Colonic mucosa (tissue), 4 donors: ENCODE results near the gene FGGY. TPM values are rescaled to one million over a fixed set of nuclear protein-coding genes. Genes with fewer than 3 reads are reported as not detected.

ENCODE experiments used
- DNase-seq: peaks from one replicate; pipeline ENCODE4 v3.0.0-alpha.2; 2020
- H3K27ac ChIP-seq: fragments of 200-600 bp; one replicate; pipeline ENCODE4 v1.8.0; 2021
- H3K27me3 ChIP-seq: fragments of 200-600 bp; one replicate; pipeline ENCODE4 v1.8.0; 2021
- H3K36me3 ChIP-seq: fragments of 200-600 bp; one replicate; pipeline ENCODE4 v1.8.0; 2021
- H3K4me1 ChIP-seq: fragments of 200-600 bp; one replicate; pipeline ENCODE4 v1.8.0; 2021; ENCODE audit warnings: mild to moderate bottlenecking
- H3K4me3 ChIP-seq: fragments of 200-600 bp; one replicate; pipeline ENCODE4 v1.8.0; 2021
- H3K9ac ChIP-seq, 2 donors: one replicate each; pipeline ENCODE4 v1.7.0; 2013; ENCODE audit warnings: control low read depth in 2 of 2, low read depth in 2 of 2, low read length in 2 of 2
- H3K9me3 ChIP-seq: fragments of 200-600 bp; one replicate; pipeline ENCODE4 v1.8.0; 2021
- intact Hi-C: fragments of 100-400 bp; cut with DNase I; formaldehyde crosslinking; loops from one replicate; pipeline ENCODE4 v1.14.1; 2022
- total RNA-seq, 2 donors: library from RNA; stranded (reverse); fragmentation: NEBNext Ultra II Directional in 1 of 2; extraction: Animal tissue kit (Norgen Biotek cat#: 25700) in 1 of 2; gene quantifications; one replicate each; pipeline ENCODE4 v1.2.1, GENCODE V29; 2021
- TF ChIP-seq, protein P1 (sequence below): fragments of 200-600 bp; IDR thresholded peaks from one replicate; pipeline ENCODE4 v1.8.0; 2022; ENCODE audit warnings: antibody characterized with exemption, mild to moderate bottlenecking
- donor health status: healthy.
- donor health status: DM: no; HTN: no; CAD: no.
- donor health status: DM: no; HTN: no; CAD: no.

Gene FGGY
- total RNA-seq, 2 donors from 2014 or later = 12.5 to 19.5 TPM

DNA sequence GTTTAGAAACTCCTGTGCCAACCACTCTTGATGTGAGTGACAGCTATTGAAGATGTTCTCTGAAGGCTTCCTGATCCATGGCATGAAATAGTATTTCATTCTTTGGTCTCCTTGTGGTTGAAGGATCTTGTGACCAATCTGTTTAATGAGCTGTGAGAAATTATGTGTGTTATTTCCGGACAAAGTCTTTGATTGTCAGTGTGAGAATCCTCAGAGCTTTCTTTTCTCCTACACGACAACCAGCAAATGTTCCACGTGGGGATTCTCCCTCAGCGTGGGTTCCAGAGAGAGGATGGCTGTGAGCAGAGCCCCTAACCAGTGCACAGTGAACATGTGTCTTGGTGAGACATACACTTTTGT is 472.8 kb downstream of the FGGY start:
- no peaks in the 10 kb centered on the region for H3K27me3 ChIP-seq
- TF ChIP-seq, protein P1, sequence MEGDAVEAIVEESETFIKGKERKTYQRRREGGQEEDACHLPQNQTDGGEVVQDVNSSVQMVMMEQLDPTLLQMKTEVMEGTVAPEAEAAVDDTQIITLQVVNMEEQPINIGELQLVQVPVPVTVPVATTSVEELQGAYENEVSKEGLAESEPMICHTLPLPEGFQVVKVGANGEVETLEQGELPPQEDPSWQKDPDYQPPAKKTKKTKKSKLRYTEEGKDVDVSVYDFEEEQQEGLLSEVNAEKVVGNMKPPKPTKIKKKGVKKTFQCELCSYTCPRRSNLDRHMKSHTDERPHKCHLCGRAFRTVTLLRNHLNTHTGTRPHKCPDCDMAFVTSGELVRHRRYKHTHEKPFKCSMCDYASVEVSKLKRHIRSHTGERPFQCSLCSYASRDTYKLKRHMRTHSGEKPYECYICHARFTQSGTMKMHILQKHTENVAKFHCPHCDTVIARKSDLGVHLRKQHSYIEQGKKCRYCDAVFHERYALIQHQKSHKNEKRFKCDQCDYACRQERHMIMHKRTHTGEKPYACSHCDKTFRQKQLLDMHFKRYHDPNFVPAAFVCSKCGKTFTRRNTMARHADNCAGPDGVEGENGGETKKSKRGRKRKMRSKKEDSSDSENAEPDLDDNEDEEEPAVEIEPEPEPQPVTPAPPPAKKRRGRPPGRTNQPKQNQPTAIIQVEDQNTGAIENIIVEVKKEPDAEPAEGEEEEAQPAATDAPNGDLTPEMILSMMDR = no peak
- no peak overlapping the region for H3K4me3 ChIP-seq
- H3K36me3 ChIP-seq = no peaks in the 10 kb centered on the region
- no peaks in the 10 kb centered on the region for H3K9me3 ChIP-seq
- DNase-seq = no peak
- H3K9ac ChIP-seq = no peak overlapping the region
- no peaks in the 10 kb centered on the region for H3K4me1 ChIP-seq
- intact Hi-C loops = no loop called here
- H3K27ac ChIP-seq = no peak overlapping the region

DNA sequence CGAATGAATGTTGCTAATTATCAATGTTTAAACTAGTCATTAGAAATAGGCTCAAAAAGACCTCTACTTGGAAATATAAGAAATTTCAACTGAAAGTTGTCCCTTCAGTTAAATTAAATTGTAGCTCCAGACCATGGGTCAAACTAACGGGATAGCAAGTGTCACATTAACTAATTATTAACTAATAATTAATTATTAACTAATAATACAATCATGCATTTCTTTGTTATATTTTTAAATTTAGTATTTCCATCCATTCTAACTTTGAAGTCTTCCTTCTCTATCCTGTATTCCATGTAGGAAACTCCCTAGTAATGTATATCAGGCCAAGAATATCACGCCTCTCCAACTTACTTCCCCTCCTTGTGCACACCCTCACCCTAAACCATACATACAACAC is 474.5 kb downstream of the FGGY start:
- H3K4me3 ChIP-seq = no peak overlapping the region
- intact Hi-C loops = no loop called here
- no peak overlapping the region for H3K27ac ChIP-seq
- no peaks in the 10 kb centered on the region for H3K4me1 ChIP-seq
- no peaks in the 10 kb centered on the region for H3K27me3 ChIP-seq
- no peak for DNase-seq
- TF ChIP-seq, protein P1 = no peak
- H3K9ac ChIP-seq = no peak overlapping the region
- no peaks in the 10 kb centered on the region for H3K36me3 ChIP-seq
- H3K9me3 ChIP-seq = no peaks in the 10 kb centered on the region

DNA sequence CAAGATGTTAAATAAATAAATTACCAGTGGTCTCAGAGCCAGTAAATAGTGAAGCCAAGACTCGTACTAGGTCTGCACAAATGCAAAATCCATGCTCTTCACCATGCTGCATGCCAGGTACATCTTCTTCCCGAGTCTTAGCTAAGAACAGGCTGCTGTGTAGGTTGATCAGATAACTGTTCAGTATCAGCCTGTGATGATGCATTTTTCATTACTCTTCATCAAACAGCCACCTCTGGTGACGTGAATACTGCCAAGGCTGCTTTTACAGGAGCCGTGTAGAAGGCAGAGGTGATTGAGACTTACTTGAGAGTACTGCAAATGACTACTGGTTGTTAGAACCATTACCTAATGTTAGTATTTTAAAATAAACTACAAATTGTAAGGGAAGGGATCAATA is 478.6 kb downstream of the FGGY start:
- intact Hi-C loops = no loop called here
- DNase-seq = no peak
- TF ChIP-seq, protein P1 = no peak
- Histone ChIP-seq H3K27ac (no peak overlapping the region), H3K9ac (no peak overlapping the region), H3K27me3 (no peaks in the 10 kb centered on the region), H3K4me1 (no peaks in the 10 kb centered on the region), H3K4me3 (no peak overlapping the region), H3K36me3 (no peaks in the 10 kb centered on the region), H3K9me3 (no peaks in the 10 kb centered on the region)

DNA sequence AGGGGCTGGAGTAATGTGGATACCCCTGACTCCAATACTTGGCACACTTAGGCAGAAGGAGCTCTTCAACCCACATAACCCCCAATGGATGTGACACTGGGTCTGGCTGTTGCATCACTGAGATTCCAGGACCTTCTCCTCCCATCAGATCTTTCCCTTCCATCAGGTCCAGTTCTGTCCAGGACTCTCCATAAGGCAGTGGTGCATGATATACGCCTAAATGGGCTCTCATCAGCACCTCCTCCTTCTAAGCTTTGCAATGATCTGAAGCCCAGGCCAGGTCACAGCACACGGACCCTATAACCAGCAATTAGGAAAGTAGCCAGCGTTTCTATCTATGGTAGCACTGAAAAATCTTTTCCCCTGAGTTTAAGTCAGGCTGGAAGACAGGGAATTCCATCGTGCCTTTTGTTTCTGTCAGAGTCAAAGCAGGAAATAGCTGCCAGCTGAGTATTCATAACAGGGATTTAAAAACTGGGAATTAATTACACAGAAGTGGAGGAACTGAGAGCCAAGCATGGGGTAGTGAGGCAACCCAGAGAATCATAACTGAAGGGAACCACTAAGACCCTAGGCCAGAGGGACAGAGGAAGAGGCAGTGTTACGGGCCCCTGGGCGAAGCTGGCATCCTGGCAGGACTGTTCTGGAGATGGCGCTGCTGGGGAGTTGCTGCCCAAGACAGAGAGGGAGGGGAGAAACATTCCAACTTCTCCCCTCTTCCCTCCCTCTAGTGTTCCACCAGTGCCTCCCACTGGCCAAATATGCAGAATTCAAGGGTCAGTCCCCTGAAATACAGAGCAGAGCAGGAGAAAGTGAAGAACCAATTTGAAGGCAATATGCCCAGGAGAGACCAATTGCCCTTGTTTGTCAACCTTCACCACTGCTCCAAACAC is 480.3 kb downstream of the FGGY start:
- Histone ChIP-seq H3K4me3 (no peak overlapping the region), H3K27me3 (no peaks in the 10 kb centered on the region), H3K4me1 (no peaks in the 10 kb centered on the region), H3K9ac (no peak overlapping the region), H3K9me3 (no peaks in the 10 kb centered on the region), H3K27ac (no peak overlapping the region), H3K36me3 (no peaks in the 10 kb centered on the region)
- intact Hi-C loops = no loop called here
- DNase-seq = no peak
- TF ChIP-seq, protein P1 = no peak

DNA sequence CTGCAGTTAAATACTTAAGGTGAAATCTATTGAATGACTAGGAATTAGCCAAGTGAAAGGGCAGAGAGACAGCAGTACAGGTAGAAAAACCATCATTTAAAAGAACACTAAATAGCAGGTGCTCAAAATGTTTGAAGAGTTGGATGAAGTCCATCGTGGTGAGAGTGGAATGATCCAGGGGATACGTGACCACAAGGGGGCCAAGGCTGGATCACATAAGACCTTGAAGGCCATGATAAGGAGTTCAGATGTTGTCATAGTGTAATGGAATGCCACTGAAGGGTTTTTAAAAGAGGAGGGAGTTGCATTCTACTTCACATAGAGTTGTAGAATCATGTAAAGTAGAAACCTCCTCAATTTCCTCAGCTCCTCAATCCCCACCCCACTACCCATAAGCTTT is 483.1 kb downstream of the FGGY start:
- DNase-seq = no peak
- Histone ChIP-seq H3K9me3 (no peaks in the 10 kb centered on the region), H3K27me3 (no peaks in the 10 kb centered on the region), H3K4me3 (no peak overlapping the region), H3K4me1 (no peaks in the 10 kb centered on the region), H3K36me3 (no peaks in the 10 kb centered on the region), H3K27ac (no peak overlapping the region), H3K9ac (no peak overlapping the region)
- intact Hi-C loops = no loop called here
- TF ChIP-seq, protein P1 = no peak
